CD4-positive, alpha-beta T cell treated with Interleukin-21 for 1 hour (primary cell): ENCODE data around the gene RNU1-3.
"Not testable (repeated sequence)": the region's sequence is repeated elsewhere in the genome, so short reads cannot be mapped to it uniquely, and the experiment has no call there.

Source experiments
- DNase-seq: peaks from one replicate; pipeline ENCODE4 v3.0.0-alpha.2; 2020

Gene RNU1-3

DNA sequence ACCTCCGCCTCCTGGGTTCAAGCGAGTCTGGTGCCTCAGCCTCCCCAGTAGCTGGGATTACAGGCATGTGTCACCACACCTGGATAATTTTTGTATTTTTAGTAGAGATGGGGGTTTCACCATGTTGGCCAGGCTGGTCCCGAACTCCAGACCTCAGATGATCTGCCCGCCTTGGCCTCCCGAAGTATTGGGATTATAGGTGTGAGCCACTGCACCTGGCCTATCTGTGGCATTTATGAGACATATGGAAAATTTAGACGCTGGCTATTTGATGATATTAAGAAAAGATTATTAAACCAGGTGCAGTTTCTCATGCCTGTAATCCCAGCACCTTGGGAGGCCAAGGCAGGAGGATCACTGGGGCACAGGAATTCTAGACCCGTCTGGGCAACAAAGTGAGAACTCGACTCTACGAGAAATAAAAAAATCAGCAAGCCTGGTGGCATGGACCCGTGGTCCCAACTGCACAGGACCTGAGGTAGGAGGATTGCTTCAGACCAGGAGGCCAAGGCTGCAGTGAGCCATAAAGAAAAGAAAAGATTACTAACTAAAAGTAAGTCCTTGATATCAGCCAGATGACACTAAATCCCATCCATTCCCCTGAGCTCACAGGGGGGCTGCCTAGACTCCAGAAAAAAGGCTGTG, 30.1 kb downstream of the RNU1-3 start:
- not testable (repeated sequence) for DNase-seq

- not testable (repeated sequence) for DNase-seq
Measured at GRCh38 chr1:16635959-16636358, 30.8 kb downstream of the RNU1-3 start.

GRCh38 chr1:16633540-16634282, 33.0 kb downstream of the RNU1-3 start:
- DNase-seq = not testable (repeated sequence)

DNA sequence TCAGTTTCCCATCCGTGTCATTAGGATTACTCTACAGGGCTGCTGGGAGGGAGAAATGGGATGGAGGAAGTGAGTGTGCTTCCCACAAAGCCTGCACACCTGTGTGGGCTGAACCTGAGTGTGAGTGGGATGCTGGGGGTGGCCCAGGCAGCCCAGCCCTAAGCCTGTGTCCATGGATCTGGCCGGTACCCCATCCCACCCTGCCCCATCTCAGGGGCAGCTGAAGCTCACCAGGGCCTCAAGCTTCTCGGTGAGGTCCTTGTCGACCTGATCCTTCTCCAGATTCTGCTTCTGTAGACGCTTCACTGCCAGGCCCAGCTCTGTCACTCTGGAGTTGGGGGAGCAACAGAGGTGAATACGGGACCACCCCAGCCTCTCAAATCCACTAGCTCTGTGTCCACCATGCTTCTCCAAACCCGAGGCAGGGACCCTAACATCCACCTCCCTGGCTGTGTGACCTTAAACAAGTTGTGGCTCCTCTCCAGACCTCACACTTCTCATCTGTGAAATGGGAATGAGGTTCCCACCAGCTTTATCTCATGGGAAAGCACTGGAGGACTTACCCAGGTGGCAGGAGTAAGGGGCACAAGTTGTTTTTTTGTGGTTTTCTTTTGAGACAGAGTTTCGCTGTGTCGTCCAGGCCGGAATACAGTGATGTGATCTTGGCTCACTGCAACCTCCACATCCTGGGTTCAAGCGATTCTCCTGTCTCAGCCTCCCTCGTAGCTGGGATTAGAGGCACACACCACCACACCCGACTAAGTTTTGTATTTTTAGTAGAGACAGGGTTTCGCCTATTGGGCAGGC, 34.5 kb downstream of the RNU1-3 start:
- DNase-seq = not testable (repeated sequence)

DNA sequence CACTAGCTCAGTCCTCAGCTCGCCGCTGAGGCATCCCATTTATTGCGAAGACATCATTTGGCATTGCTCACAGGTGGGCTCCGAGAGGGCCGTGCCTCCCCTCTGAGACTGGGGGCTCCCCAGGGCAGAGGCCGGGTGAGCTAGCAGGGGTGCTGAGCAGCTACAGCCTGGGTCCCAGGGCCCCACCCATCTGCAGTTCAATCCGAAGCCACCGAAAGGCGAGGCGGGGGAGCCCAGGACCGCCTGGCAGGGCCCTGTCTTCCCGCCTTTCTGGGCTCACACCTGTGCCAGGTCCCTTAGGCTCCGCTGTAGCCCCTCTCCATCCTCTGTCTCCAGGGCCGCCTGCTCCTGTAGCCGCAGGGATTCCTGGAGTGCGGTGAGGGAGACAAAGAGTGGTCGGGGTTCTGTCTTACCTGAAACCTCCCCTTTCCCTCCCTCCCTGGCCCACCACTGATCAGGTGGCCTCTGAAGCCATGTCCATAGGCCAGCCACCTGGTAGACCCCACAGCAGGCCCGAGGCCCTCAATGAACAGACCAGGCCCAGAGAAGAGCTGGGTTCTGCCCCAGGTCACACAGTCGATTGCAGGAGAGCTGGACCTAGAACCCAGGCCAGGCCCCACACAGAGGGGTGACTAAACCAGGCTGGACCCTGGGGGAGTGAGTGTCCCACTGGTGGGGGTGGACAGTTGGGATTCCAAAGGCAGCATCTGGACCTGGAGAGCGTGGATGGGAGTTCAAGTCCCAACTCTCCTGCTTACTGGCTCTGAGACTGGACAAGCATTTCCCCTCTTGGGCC, 35.3 kb downstream of the RNU1-3 start:
- DNase-seq = no peak

DNA sequence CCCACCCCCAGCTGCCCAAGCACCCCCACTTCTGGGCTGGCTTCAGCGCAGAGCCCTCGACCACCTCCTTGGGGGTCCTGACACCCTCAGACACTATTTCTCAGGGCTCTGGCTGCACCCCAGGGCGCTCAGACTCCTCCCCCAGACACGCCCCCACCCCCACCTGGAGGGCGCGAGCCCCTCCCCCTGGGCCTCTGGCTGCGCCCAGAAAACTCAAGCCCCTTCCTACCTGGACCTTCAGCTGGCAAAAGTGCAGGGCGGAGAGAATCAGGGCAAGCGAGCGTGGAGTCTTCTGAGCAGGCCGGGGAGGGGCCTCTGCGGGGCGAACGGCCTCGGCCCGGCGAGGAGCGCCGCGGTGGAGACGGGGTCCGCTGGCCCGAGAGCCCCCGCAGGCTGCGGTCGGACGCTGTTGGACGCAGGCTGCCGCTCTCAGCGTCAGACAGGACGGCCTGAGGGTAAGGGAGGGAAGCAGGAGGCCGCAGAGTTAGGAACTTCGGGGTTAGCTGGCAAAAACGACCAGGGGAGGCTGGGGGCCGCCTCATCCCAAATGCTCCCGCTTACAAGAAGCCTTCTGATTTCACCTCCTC, 36.0 kb downstream of the RNU1-3 start:
- no peak for DNase-seq

DNA sequence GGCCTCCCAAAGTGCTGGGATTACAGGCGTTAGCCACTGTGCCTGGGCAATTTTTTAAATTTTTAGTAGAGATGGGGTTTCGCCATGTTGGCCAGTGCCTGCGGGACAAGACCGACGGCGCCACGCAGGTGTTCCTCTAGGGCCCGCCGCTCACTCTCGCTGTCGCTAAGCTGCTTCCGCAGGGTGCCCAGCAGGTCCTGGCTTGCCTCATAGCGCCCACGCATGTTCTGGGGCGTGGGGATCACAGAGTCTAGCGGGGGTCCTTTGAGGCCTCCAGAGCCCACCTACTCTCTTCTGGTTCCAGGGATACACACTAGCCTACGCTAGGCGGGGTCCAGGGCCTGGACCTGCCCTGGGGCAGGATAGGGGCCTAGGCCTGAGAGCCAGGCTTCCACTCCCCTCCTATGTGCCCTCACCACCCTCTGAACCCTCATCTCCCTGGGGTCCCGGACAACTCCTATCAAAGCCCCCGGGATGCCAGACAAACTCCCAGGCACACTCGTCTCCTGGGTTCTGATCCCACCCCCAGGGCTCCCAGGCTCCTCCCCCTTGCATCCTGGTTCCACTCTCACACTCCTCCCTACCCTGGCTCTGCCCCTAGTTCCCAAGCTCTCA, 36.7 kb downstream of the RNU1-3 start:
- DNase-seq = not testable (repeated sequence)

GRCh38 chr1:16628361-16629111, 38.2 kb downstream of the RNU1-3 start:
- no peak for DNase-seq

- DNase-seq = not testable (repeated sequence)
Measured at GRCh38 chr1:16626409-16626983, 40.3 kb downstream of the RNU1-3 start.

GRCh38 chr1:16625497-16626408, 41.0 kb downstream of the RNU1-3 start:
- no peak for DNase-seq

DNA sequence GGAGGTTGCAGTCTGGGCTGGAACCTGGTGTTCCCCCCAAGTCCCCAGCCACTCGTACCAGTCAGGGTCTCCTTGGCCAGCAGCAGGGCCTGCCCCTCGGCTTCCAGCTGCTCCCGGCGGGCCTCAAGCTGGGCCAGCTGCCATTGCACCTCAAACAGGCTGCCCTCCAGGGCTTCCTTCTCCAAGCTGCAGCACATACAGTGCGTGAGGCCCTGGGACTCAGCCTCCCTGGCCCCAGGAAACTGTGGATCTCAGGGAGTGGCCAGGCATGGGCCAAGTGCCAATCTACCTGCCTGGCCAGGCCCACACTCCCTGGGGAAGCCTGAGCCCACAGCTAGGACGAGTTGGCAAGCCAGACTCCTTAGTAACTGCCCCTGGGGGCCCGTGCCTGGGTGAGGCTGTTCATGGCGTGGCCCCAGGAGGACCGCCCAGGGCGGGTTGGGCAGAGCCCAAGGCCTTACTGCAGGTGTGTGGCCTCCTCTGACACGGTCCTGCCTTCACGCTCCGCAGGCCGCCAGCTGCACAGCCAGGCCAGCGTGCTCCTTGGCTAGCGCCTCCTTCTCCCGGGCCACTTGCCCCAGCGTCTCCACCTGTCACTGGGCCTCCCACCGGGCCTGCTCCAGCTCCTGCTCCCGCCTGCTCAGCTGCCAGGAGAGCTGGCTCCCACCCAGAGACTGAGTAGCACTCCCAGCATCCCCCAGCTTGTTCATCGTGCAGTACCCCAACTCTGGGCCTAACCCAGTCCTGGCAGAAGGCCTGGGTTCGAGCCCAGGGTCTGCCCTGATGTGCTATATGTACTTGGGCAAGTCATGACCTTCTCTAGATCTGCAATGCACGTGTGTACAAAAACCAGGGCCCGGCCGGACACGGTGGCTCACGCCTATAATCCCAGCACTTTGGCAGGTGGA, 42.7 kb downstream of the RNU1-3 start:
- not testable (repeated sequence) for DNase-seq

DNA sequence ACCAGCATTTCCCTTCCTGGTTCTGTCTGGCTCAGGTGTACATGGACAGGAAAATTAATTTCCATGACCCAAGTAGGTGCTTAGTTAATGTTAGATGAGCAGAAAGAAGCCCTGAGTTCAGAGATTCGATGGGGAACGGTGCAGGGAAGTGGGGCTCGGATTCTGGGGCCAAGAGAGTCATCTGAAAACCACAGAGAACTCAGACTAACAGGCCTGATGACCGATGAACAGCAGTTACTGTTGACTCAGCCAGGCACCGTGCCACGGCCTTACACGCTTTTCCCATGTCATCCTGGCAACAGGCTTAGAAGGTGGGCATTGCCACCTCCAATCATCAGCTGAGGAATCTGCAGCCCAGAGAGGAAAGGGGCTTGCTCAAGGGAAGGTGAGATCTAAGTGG, 43.4 kb downstream of the RNU1-3 start:
- DNase-seq = not testable (repeated sequence)

GRCh38 chr1:16621681-16622315, 45.0 kb downstream of the RNU1-3 start:
- DNase-seq = not testable (repeated sequence)

DNA sequence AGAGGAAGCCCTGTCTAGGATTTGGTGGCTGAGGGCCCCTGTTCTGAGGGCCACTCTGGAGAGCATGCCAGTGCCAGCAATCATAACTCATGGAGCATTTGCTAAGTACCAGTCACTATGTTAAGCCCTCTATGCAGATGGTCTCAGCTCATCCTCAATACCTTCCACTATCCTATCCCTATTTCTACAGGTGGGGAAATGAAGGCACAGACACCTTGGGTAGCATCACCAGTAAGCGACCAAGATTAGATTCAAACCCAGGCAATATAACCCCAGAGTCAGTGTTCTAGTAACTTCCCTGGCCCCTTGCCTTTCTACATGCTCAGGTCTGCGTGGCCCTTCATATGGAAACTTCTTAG, 45.5 kb downstream of the RNU1-3 start:
- DNase-seq = no peak

- DNase-seq = not testable (repeated sequence)
Measured at GRCh38 chr1:16619803-16620501, 46.8 kb downstream of the RNU1-3 start.

GRCh38 chr1:16618719-16619118, 48.0 kb downstream of the RNU1-3 start:
- DNase-seq = no peak
